Measurements from ENCODE around the gene DPP10.
"Not testable (repeated sequence)": the region's sequence is repeated elsewhere in the genome, so short reads cannot be mapped to it uniquely, and the experiment has no call there.

DPP10 gene

DNA sequence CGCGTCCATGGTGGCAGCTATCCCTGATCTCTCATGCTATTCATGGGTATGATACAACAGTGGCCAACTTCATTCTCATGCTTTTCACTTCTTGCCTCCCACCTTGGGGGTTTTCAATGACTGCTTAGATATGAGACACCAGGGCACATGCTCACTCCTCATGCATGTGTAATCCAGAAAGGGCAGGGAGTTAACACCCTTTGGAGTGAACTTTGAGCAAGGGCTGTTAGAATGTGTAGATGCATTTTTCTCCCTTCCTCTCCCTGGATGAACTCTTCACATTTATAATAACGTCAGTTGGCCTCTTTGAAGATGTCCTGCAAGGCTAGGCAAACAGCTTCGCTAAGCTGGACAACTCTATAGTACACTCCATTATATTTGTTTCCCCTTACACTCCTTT lies 56.7 kb downstream of the DPP10 start:
- DNase-seq (ENCODE audit: extremely low read depth in 1 of 2, low read depth in 1 of 2), result no peak

DNA sequence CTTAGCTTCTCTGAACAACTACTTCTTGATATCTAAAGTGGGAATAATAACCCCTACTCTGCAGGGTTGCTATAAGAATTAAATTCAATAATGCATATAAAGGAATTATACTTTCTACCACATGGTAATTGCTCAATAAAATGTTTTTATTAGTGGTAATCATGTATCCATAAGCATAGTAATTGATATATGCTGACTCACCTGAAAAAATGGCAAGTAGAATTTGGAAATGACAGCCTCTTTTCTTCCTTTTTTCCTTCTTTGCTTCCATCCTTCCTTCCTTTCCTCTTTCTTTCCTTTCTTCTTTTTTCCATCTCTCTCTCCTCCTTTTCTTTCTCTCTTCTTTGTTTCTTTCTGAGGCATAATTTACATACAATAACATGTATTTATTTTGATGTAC lies 65.3 kb downstream of the DPP10 start:
- no peak for DNase-seq (ENCODE audit: extremely low read depth in 1 of 2, low read depth in 1 of 2)

DNA sequence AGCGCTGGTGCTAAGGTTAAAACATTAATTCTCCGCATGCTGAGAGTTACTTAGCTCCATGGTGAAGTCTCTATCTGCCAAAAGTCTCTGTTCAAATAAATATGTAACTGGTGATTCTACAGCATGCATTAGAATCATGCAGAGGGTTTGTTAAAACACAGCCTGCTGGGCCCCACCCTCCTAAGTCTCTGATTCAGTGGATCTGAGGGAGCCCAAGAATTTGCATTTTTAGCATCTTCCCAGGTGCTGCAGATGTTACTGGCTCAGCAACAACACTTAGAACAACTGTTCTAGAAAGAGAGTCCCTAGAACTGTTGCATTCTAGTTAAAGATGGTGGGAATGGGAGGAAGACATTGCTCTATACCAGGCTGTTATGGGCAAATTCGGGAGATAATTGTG lies 73.4 kb downstream of the DPP10 start:
- no peak for DNase-seq (ENCODE audit: extremely low read depth in 1 of 2, low read depth in 1 of 2)

DNA sequence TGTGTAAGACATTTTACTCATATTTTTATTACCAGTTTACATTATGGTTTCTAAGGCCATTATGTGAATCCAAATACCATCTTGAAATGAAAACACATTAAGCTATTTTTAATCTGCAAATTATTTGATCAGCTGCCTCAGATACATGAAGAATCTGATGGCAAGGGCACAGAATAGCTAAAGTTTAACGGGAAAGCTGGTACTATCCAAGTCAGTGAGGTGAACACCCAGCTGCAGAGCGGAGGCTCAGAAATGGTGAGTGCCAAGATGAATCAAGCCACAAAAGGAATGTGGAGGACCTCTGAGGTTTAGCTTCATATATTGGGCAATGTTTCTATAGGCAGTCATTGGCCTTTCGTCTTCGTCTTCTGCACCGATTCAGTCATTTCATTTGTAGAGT lies 75.1 kb downstream of the DPP10 start:
- no peak for DNase-seq (ENCODE audit: extremely low read depth in 1 of 2, low read depth in 1 of 2)

DNA sequence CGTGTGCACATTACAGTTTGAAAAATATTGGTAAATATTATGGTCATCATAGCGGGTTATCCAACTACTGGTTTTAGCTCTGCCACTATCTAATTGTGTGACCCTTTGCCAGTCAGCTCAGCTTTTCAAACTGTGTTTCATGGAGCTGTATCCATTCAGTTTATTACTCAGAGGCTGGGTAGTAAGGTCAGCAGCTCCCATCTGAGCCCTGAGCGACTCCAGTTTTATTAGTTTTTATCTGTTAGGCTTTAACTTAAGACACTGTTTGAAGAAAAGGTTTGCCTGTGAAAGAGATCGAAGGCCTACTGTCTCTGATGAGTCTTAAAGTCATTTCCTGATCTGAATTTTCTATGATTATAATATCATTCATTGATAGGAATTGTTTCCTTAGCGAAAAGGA lies 76.3 kb downstream of the DPP10 start:
- DNase-seq (ENCODE audit: extremely low read depth in 1 of 2, low read depth in 1 of 2), result no peak

DNA sequence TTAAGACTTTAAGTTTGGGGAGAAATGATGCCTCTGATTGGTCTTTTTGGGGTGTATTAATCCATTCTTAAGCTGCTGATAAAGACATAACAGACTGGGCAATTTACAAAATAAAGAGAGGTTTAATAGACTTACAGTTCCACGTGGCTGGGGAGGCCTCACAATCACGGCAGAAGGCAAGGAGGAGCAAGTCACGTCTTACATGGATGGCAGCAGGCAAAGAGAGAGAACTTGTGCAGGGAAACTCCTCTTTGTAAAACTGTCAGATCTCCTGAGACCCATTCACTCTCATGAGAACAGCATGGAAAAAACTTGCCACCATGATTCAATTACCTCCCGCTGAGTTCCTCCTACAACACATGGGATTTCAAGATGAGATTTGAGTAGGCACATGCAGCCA lies 80.2 kb downstream of the DPP10 start:
- not testable (repeated sequence) for DNase-seq (ENCODE audit: extremely low read depth in 1 of 2, low read depth in 1 of 2)

DNA sequence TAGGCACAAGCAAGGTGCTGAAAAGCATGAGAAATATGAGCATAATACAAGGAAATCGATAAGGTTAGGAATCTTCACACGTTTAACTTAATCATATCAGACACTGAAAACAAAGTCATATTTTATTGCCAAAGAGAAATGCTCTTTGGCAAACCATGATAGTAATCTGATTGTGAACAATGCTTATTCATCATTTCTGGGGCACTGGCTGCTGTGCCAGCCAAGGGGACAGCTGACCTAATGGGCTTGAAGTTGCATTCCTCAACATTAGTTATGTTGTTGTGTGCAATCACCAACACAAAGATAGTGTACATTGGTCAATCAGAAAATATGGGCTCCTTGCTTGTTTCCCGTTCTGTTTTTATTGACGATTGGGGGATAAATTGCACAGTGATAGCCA lies 83.5 kb downstream of the DPP10 start:
- DNase-seq (ENCODE audit: extremely low read depth in 1 of 2, low read depth in 1 of 2), result no peak

DNA sequence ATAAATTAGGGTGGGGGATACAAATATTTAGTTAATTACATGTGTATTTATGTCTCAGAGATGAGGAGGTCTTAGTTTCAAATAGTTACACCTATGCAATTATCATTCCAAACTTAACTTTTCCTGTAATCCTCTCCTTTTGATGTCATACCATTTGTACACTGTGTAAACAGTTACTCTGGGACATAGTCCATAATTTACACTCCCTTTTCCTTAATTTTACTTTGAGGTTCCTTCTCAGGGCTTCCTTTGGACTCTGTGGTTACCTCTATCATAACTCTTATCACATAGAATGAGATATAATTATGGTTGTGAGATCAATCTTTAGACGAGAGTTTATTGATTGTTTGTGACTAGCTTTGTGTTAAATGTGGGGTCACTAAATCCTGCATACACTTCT lies 84.4 kb downstream of the DPP10 start:
- no peak for DNase-seq (ENCODE audit: extremely low read depth in 1 of 2, low read depth in 1 of 2)

DNA sequence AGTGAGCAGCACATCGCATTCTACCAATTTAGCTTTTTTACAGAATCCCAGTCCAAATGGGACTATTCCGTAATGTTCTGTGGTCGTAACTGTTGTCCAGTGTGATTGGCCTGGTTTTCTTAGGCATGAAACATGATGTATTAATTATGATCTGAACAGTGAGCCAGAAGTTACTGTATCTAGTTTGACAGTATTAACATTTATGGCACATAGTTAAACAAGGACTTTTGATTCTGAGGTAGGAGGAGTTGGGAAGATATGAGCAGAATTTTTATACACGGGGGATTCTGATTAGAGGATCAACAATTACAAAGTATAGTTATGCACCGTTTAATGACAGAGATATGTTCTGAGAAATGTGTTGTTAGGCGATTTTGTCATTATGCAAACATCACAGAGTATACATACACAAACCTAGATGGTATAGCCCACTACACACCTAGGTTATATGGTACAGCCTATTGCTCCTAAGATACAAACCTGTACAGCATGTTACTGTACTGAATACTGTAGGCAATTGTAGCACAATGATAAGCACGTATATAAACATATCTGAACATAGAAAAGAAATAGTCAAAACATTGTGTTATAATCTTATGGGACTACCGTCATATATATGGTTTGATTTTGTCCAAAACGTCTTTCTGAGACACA lies 85.0 kb downstream of the DPP10 start:
- no peak for DNase-seq (ENCODE audit: extremely low read depth in 1 of 2, low read depth in 1 of 2)

DNA sequence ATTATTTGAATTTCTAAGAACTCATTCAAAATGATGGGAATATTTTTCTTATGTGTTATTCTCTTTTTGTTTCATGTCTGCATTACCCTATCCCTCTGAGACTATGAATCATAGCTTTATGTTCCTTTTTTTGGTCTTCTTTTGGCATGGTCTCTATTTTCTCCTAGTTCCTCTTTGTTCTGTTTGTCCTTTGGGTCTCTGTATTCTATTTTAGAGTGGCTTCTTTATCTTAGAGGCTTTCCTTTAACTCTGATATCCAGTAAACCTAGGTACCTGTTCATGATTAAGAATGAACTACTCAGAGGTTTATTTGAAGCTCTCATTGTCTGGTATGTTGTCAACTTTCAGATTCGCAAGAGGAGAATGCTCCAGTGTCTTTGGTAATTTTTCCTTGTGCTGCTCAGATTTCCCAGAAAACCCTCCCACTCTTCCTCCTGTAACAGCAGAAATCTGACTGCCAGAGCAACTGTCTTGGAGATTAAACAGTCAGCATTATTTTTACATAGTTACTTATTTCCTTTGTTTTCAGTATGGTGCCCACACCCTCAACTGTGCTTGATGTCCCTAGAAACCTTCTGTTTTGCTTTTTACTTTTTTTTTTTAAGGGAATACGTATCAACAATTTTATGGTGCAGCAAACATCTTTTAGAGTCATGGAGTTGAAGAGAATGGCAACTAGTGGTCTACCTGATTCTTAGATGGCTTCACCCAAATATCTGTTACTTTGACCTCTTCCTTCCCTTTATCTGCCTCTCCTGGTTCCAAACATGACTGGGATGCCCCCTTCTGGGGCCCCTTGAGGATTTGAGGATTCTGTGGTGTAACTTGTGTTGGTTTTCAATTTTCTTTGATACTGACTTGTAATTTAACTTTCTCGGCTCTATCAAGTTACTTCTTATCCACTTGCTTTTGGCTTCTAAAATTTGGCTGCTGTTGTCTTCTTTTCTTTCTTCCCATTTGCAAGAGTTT lies 92.0 kb downstream of the DPP10 start:
- DNase-seq (ENCODE audit: extremely low read depth in 1 of 2, low read depth in 1 of 2), result no peak

DNA sequence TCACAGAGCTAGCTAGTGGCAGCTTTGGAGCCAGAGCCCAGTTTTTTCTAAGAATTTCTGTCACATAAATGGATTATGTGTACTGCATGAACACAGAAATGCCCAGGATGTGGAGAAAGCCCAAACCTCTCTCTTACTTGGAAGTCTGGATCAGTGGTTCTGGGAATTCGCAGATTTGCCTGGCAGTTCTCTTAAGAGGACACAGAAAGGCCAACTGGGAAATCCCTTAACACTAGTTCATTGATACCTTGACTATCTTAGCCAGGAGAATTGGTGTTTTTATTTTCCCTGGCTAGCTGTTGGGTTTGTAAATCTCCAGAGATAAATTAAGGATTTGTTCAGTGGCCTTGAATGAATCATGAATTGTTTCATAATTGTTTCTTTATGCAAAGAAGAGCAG lies 95.3 kb downstream of the DPP10 start:
- no peak for DNase-seq (ENCODE audit: extremely low read depth in 1 of 2, low read depth in 1 of 2)

DNA sequence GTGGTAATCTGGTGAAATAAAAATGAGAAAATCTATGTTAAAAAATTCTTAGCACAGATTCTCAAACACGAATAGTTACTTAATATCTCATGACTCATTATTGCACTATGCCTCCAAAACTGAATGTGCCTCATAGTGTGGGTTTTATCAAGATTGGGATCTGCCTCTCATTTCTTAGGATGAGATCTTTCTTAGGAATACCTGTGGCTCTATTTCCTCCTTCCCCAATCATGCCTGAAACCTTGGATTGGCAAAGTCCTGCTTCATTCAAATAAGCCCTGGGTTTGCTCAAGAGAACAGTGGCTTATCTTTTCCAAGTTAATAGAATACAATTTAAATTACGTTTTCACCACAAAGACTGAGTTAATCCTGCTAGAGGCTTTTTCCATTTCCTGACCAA lies 100.3 kb downstream of the DPP10 start:
- DNase-seq (ENCODE audit: extremely low read depth in 1 of 2, low read depth in 1 of 2), result no peak

DNA sequence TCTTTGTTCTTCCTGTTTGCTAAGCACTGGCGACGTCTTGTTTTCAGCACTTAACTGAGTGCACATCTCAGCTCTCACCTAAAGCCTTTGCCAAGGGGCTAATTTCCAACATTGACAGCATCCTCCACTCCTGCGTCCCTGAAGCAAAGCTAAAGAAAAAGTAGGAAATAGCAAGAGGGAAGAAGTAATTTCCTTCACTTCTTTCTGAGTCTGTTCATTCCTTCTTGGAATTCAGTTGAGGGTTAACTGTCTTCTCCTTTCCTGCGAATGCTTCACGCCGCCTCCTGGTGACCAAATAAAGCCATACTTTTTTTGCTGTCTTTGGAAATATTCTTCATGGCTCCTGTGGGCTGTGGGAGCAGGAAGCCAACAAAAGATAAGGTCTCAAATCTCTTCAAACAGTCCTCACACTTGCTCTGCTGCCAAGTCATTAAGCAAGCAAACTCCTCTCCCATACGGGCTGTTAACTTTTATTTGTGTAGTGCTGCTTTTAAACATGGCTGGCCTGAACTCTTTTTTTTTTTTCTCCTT lies 100.9 kb downstream of the DPP10 start:
- no peak for DNase-seq (ENCODE audit: extremely low read depth in 1 of 2, low read depth in 1 of 2)

DNA sequence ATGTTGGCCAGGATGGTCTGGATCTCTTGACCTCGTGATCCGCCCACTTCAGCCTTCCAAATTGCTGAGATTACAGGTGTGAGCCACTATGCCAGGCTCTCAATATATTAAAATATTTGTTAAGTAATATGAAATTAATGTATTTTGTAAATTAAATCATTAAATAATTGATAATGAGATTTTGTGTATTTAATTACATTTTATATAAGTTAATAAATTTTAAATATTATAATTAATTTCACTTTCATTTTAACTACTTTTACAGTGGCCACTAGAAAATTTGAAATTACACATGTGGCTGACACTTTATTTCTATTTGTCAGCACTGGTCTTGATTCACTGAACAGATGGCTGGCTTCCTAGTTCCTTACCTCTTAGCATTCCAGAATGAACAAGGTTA lies 102.6 kb downstream of the DPP10 start:
- no peak for DNase-seq (ENCODE audit: extremely low read depth in 1 of 2, low read depth in 1 of 2)

DNA sequence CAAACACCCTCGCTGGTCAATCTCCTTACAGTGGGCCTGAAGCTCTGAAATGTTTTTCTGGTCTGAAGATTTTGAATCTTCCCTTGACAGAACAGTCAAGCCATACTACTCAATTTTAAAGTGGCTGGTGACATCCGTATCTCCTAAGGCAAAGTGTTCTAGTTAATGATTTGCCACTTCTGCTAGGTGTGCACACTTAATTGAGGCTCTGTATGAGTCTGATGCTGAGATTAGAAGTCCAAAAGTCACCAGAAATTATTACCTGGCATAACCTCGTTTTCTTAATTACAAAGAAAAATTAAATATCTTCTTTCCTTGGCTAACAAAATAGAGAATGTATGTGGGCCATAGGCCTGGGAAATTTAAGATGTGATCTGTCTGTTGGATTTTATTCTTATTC lies 104.1 kb downstream of the DPP10 start:
- no peak for DNase-seq (ENCODE audit: extremely low read depth in 1 of 2, low read depth in 1 of 2)

DNA sequence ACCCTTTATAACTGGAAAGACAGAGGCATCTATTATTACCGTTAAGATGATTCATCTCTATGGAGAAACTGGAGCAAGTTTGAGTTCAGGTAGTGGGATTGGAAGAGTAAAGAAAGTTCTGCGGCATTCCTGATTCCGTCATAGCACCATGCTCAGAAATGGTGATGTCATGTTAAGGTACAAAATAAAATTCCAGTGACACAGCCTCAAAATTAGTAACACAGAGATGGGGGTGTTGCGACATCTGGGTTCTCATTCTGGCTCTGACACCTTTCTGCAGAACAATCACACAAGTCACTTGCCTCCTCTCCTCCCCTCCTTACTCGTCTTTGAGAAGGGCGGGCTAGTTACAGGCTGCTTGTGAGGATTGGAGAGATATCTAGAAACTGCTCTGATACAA lies 105.7 kb downstream of the DPP10 start:
- no peak for DNase-seq (ENCODE audit: extremely low read depth in 1 of 2, low read depth in 1 of 2)

DNA sequence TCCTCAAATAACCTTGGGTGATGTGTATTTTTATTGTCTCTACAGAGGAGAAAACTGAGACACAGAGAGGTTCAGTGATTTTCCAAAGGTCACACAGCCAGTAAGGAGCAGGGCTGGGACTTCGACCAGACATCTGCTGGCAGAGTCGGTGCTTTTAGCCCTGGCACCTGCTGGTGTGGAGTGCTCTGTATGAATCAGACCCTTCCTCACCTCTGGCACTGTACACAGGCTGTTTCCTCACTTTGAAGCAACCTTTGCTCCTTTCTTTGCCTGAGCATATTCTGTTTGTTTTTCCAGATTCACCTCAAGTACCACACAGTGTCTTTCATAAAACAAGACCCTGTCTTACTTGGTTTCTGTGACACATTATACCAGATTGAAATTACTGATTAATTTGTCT lies 107.9 kb downstream of the DPP10 start:
- no peak for DNase-seq (ENCODE audit: extremely low read depth in 1 of 2, low read depth in 1 of 2)

DNA sequence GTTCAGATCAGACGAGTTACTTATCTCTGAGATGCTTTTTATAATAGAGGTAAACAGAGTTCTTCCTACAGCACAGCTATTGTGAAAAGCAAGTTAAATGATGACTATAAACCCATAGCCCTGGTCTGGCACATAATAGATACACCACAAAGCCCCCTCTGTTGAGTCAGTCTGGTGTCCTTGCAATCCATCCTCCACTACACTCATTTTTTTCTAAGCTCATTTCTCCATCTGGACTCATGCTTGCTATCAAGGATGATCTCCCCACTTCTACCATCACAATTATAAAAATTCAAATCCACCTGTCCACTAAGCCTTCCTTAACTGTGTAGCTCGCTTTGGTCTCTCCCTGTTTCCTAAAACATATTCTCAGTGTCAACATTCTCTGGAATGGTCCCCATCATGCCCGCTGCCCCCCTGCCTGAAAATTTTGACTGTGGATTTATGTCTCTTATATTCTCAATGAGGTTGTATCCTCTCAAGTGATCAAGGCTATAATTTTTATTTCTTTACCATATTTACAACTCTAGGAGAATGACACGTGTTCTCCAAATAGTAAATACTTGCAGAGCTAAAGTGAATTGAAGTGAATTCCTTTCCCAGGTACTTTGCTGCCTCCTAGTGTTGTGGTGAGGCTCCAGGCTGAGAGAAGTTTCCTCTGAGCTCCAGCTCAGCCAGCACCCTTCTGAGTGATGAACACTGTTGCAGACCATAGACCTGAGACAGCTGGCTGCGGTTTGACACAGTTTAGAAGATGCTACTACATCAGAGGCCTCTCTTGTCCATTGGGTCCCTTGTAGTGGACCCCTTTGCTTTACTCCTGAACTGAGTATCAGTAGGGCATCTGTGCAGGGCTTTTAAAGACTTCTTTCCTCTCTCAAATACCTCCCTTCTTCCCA lies 108.7 kb downstream of the DPP10 start:
- no peak for DNase-seq (ENCODE audit: extremely low read depth in 1 of 2, low read depth in 1 of 2)

DNA sequence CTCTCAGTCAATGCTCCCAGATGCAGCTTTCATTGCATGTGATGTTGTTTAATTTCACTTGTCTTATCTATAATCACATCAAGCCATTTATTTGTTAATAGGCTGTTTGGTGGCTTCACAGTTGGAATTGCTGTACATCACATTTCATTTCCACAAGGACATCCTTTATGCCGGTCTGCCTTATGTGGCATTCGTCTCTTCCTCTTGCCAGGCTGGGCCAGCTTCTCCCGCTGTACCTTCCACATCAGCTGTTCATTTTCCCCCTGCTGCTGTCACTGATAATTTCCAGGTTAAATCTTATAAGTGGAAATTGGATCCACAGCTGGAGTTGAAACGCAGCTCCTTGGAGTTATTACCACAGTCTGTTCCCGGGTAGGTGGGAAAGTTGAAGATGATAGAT lies 110.6 kb downstream of the DPP10 start:
- DNase-seq (ENCODE audit: extremely low read depth in 1 of 2, low read depth in 1 of 2), result no peak

DNA sequence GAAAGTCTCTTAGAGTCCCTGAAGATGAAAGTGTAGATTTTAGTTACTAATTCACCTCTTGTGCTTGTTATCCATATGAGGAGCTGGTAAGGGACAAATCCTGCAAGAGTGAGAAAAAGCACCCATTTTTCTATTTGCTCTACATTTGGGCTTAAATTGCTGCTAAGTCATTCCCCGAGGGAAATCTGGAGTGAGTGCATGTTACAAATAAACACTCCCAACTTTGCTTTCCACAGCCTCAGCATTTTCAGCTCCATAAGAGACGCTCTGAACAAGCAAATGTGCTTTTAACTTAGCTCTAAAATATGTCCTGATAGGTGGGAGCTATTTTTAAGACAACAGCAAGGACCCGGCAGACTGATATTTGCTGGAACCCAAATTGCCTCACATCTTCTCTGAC lies 126.7 kb downstream of the DPP10 start:
- DNase-seq (ENCODE audit: extremely low read depth in 1 of 2, low read depth in 1 of 2), result no peak

DNA sequence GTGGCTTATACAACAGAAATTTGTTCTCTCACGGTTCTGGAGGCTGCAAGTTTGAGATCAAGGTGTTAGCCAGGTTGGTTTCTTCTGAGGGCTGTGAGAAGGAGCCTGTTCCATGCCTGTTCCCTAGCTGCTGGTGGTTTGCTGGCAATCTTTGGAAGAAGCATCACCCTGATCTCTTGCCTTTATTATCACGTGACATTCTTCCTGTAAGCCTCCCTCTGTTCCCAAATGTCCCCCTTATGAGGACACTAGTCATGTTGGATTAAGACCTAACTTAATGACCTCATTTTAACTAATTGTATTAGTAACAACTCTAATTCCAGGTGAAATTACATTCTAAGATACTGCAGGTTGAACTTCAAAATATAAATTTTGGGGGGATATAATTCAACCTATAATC lies 135.2 kb downstream of the DPP10 start:
- no peak for DNase-seq (ENCODE audit: extremely low read depth in 1 of 2, low read depth in 1 of 2)
